ENCODE results near the gene SOX2.

DNA sequence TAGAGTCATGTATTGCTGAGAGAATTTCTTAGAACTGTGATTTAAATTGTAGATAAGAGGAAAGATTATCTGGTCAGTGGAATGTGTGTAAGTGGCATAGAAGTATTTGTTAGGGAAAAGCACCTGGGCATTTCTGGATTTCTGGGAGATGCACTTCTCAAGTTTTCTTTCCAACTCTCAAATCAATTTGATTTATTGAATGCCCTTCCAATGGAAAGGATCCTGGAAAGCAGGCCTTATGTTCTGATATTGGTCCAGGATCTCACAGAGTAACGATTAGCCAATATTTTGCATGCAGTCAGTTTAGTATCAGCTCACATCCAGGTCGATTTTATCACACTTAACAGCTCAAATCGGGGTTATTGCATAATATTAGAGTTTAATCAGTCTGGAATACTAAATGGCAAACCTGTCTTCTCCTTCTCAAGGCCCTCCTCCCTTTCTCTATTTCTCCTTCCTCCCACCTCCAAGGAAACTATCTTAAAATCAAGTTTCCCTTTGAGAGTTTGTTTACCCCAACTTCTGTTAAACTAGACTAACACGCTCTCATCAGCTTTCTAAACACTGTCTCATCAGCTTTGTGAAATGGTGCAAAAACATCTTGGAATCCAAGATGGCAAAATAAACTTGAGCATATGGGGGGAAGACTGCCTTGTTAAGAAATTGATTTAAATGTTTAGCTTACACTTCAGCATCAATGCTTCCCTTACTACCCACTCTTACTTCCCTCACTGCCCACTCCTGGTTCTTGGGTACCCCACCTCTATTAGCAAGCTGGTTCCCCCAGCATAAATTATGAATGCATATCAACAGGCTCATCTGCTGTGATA is 9.5 kb downstream of the SOX2 start:
- no peak for TF ChIP-seq POLR2AphosphoS5 (IDR thresholded peaks at IDR 0.05; ENCODE audit: low read depth, low read length)
- TF ChIP-seq POU2F2 (IDR thresholded peaks at IDR 0.05; ENCODE audit: low read depth, low read length) = no peak
- no peak for TF ChIP-seq POLR2A (IDR thresholded peaks at IDR 0.05; ENCODE audit: low read depth, low read length)
- no peak for TF ChIP-seq TAF1 (IDR thresholded peaks at IDR 0.05; ENCODE audit: low read depth, low read length)
- TF ChIP-seq SPI1 (IDR thresholded peaks at IDR 0.05; ENCODE audit: low read depth, low read length) = no peak
- no peak for TF ChIP-seq PAX5 (IDR thresholded peaks at IDR 0.05; ENCODE audit: insufficient read depth, low read length, severe bottlenecking)
